SH-SY5Y (cell line): ENCODE data around the gene CAVIN2.

Experiments used
- GATA2 ChIP-seq: IDR thresholded peaks from 2 replicates; pipeline ENCODE4 v1.6.1; 2011; ENCODE audit warnings: mild to moderate bottlenecking, low read depth, low read length
- GATA3 ChIP-seq: IDR thresholded peaks from 2 replicates; pipeline ENCODE4 v1.6.1; 2011; ENCODE audit warnings: low read depth, mild to moderate bottlenecking, low read length, moderate library complexity

- no peak for TF ChIP-seq GATA2
- no peak for TF ChIP-seq GATA3
Observed at GRCh38 chr2:191869178-191869577, 22.3 kb upstream of the CAVIN2 start.
